Naive thymus-derived CD8-positive, alpha-beta T cell (primary cell): ENCODE data around the gene GLRX5. TPM values are rescaled to one million over a fixed set of nuclear protein-coding genes. Genes with fewer than 3 reads are reported as not detected.
A peak's percentile ranks its signal among the peaks of the same experiment; 100 is the strongest.

Experiments used
- ATAC-seq, 2 donors: fragments of 150-1000 bp; cut with Tn5 transposase in 1 of 2; sonication (Bioruptor Pico), chemical (Tn5 transposase) in 1 of 2; 1 replicate in 1 of 2; 2 replicates in 1 of 2; pipeline ENCODE4 v1.10.0; 2021; ENCODE audit warnings: mild to moderate bottlenecking in 2 of 2, moderate library complexity in 2 of 2
- POLR2A ChIA-PET: fragments of 350-600 bp; sonication (Branson Sonifier 250); formaldehyde crosslinking; loops from one replicate; lab custom pipeline; 2021; ENCODE audit warnings: antibody characterized with exemption; lab: Charles Lee
- DNase-seq, 10 donors: peaks; one replicate each; pipeline versions ENCODE4 v3.0.0 to v3.0.0-alpha.2; 2020 to 2022
- H3K27ac Mint-ChIP-seq, 10 donors: one replicate each; pipeline ENCODE4 v1.8.0; 2020 to 2022; ENCODE audit warnings: mild to moderate bottlenecking in 10 of 10, mixed read lengths in 10 of 10, moderate library complexity in 4 of 10, inconsistent platforms in 1 of 10
- H3K27me3 Mint-ChIP-seq, 5 donors: one replicate each; pipeline ENCODE4 v1.8.0; 2021 to 2022; ENCODE audit warnings: mixed read lengths in 5 of 5
- H3K36me3 Mint-ChIP-seq, 3 donors: one replicate each; pipeline ENCODE4 v1.8.0; 2020 to 2022; ENCODE audit warnings: mixed read lengths in 3 of 3, mild to moderate bottlenecking in 2 of 3, inconsistent platforms in 1 of 3
- H3K4me1 Mint-ChIP-seq, 4 donors: one replicate each; pipeline ENCODE4 v1.8.0; 2021 to 2022; ENCODE audit warnings: mixed read lengths in 4 of 4
- H3K4me3 Mint-ChIP-seq, 10 donors: one replicate each; pipeline ENCODE4 v1.8.0; 2020 to 2022; ENCODE audit warnings: mild to moderate bottlenecking in 10 of 10, mixed read lengths in 10 of 10, moderate library complexity in 6 of 10, inconsistent platforms in 1 of 10
- H3K9me3 Mint-ChIP-seq, 9 donors: one replicate each; pipeline ENCODE4 v1.8.0; 2020 to 2022; ENCODE audit warnings: mixed read lengths in 9 of 9, mild to moderate bottlenecking in 3 of 9, inconsistent platforms in 1 of 9, moderate library complexity in 1 of 9
- polyA plus RNA-seq, 3 donors: library from polyadenylated mRNA; unstranded; fragments of 300-500 nt; fragmentation: Illumina TruSeq; gene quantifications; one replicate each; pipeline ENCODE4 v1.2.3, GENCODE V29; 2021
- total RNA-seq, 8 experiments: library from RNA in 2 of 8; stranded (reverse) in 2 of 8; gene quantifications; one replicate each; pipeline ENCODE4 v1.2.3 and lab custom pipeline; 2021 to 2026

The GLRX5 gene
- total RNA-seq (10 to 100 TPM; 17.9 to 22.5 TPM), polyA plus RNA-seq (10 to 100 TPM; 61.6 to 87.6 (median 67.6) TPM), total RNA-seq (lab: John Stamatoyannopoulos, UW) (16.2 to 47.3 (median 24.6) reads per million in 6 experiments)

DNA sequence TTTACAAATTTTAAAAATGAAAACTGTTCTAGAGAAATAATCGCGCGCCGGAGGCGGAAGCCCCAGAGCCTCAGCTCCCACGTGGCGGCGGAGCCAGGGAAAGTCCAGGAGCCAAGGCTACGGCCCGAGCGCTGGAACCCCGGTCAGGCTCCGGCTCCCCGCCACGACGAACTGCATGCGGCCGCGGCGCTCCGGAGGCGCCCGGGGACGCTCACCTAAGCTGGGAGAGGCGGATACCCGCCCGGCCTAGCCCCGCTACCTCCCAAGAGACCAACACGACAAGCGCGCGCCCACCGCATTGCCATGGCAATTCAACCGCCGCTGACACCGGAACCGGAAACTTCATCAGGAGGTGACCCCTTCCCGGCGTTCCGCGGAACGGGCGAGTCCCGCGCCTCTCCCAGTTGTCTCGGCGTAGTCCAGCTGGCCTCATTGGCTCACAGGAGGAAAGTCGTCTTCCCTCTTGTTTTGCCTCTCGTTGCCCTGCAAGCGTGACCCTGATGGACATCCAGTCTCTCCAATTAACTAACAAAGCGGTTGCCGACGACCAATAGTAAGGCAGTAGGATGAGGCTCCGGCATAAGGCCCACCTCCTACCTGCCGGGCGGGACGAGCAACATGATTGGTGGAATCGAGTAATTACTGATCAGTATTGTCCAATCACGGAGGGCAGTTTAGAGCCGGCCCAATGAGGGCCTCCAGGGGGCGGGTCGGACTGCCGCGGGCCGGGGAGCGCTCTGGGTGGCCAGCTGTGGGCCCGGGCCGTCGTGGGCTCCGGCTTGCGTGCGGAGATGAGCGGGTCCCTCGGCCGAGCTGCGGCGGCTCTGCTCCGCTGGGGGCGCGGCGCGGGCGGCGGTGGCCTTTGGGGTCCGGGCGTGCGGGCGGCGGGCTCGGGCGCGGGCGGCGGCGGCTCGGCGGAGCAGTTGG lies at the start of gene GLRX5:
GLRX5 (plus strand) TSS at position 752 of the 927 bp plus-strand sequence; CDS start at position 792, 40 bp downstream.
- ATAC-seq: peak; percentile 86 to 87
- peak within 1 kb of the TSS; percentile 93 to 98 (median 96) for H3K27ac Mint-ChIP-seq
- peaks cover 0 to 19% (median 0%) of the 10 kb centered on the region in 3 donors for H3K36me3 Mint-ChIP-seq
- H3K4me1 Mint-ChIP-seq: peaks cover 33 to 78% (median 69%) of the 10 kb centered on the region in 4 donors
- DNase-seq: peak; percentile 92 to 100 (median 98)
- peak within 1 kb of the TSS; percentile 85 to 98 (median 96) for H3K4me3 Mint-ChIP-seq
- no peaks in the 10 kb centered on the region for H3K9me3 Mint-ChIP-seq
- H3K27me3 Mint-ChIP-seq: no peaks in the 10 kb centered on the region
- POLR2A ChIA-PET: interaction anchor here (1.0 to 3.0 kb wide), 12 partner anchors 9 to 377 kb away, joined by 3 to 45 read pairs (median 6); partner anchors contain the start of genes DICER1 and SYNE3

DNA sequence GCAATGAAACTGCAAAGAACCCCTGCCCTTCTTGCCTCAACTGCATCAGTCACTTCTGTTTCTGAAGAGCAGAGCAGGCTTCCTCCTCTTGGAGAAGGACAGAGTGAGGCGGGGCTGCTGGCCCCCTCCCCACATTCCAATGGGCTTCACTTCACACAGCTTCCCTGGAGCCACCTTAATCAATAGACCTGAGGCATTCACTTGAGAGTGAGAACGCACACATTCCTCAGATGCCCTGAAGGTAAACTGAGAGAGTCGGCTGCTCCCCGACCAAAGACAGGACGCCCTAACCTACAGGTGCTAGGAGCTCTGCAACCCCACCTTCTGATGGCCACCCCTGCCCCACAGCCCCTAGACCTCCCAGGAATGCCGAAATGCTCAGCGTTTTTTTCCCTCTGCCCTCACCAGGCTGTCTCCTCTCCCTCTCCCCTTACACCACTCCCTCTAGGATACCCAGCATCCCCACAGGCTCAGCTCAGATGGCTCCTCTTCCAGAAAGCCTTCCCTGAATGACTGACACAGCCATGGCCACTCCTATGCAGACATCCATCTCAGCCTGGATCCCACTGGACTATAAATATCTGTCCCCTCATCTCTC lies 49.5 kb upstream of the GLRX5 start:
- no peak for DNase-seq
- H3K9me3 Mint-ChIP-seq: no peaks in the 10 kb centered on the region
- H3K36me3 Mint-ChIP-seq: peaks cover 0 to 9% (median 2%) of the 10 kb centered on the region in 3 donors
- H3K4me3 Mint-ChIP-seq: no peak overlapping the region
- H3K27me3 Mint-ChIP-seq: no peaks in the 10 kb centered on the region
- H3K4me1 Mint-ChIP-seq: peaks cover 26 to 78% (median 70%) of the 10 kb centered on the region in 4 donors
- H3K27ac Mint-ChIP-seq: peak overlapping the region in 9 of 10 donors; percentile 1 to 93 (median 67)
- POLR2A ChIA-PET: no interaction called here
- no peak for ATAC-seq

DNA sequence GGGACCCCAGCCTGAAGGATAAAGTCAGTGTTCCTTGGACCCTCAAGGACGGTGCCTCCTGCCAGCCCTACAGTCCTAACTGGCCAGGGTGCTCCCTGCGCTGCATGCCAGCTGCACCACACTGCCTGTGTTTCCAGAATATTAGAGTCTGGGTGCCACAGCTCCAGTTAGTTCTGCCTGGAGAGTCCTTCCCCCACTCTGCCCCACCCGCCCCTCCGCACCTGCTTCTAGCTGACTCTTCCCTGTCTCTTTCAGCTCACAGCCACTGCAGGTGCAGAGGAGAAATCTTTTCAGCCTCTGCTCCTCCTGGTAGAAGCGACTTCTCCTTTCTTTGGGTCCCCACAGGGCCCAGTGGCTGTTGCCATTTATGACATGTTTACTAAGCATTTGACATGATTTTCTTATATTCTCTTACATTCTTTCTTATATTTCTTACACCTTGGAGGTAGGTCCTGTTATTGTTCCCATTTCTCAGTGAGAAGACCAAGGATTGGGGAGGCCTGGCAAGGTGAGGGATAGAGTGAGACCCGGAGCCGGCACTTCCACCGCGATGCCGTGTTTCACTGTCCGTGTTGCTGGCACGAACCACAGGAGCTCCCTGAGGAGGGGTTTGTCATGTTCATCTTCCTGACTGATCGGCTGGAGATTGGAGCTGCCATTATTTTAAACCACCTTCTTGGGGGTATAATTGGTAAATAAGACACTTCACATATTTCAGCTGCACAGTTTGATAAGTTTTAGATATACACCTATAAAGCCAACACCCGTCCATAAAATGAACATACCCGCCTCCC lies 47.8 kb upstream of the GLRX5 start:
- peaks cover 0 to 7% (median 1%) of the 10 kb centered on the region in 3 donors for H3K36me3 Mint-ChIP-seq
- ATAC-seq: no peak
- no peak overlapping the region for H3K4me3 Mint-ChIP-seq
- DNase-seq: no peak
- H3K27ac Mint-ChIP-seq: peak overlapping the region in 7 of 10 donors; percentile 29 to 93 (median 49)
- POLR2A ChIA-PET: interaction anchor here (1.4 kb wide), 1 partner anchor 37 kb away, joined by 4 read pairs; no protein-coding TSS in a partner anchor
- H3K9me3 Mint-ChIP-seq: no peaks in the 10 kb centered on the region
- no peaks in the 10 kb centered on the region for H3K27me3 Mint-ChIP-seq
- peaks cover 30 to 81% (median 71%) of the 10 kb centered on the region in 4 donors for H3K4me1 Mint-ChIP-seq

DNA sequence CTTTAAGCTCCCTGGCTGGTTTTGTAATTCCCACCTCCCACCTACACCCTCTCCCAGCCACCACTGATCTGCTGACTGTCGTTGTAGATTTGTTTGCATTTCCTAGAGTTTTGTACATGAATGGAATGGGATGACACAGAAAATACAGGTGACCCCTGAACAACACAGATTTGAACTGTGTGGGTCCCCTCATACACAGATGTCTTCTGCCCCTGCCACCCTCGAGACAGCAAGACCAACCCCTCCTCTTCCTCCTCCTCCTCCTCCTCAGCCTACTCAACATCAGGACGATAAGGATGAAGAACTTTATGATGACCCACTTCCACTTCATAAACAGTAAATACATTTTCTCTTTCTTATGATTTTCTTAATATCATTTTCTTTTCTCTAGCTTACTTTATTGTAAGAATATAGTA lies 47.2 kb upstream of the GLRX5 start:
- Mint-ChIP-seq H3K36me3 (peaks cover 0 to 7% (median 3%) of the 10 kb centered on the region in 3 donors), H3K4me1 (peaks cover 30 to 82% (median 69%) of the 10 kb centered on the region in 4 donors), H3K9me3 (no peaks in the 10 kb centered on the region), H3K27me3 (no peaks in the 10 kb centered on the region), H3K4me3 (no peak overlapping the region), H3K27ac (peak overlapping the region in 8 of 10 donors; percentile 10 to 93 (median 38))
- ATAC-seq (no peak), DNase-seq (no peak)
- POLR2A ChIA-PET: interaction anchor here (1.4 kb wide), 1 partner anchor 37 kb away, joined by 4 read pairs; no protein-coding TSS in a partner anchor

DNA sequence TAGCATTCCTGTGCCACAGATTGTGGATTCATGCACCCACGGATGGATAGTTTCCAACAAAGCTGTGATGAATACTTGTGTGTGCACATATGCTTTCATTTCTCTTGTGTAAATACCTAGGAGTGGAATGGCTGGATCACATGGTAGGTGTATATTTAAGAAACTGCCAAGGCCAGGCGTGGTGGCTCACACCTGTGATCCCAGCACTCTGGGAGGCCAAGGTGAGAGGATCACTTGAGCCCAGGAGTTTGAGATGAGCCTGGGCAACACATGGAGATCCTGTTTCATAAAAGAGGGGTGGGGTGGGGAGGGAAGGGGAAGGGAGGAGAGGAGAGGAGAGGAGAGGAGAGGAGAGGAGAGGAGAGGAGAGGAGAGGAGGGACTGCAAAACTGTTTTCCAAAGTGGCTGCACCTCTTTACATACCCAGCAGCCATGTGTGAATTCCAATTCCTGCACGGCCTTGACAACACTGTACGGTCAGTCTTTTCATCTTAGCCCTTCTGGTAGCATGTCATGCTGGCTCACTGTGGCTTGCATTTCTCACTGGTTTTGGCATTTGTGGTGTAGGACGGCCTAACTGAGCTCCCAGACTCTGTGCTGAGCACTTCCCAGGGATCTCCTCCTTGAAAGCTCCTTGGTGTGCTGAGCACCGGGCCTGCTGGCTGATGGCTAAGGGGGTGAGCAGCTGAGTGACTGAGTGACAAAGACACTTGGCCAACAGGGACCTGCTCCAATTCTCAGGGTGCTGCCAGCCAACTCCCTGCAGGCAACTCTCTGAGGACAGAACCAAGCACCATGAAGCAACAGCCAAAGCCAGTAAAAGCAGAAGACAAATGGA lies 46.3 kb upstream of the GLRX5 start:
- Mint-ChIP-seq H3K27ac (peak overlapping the region in 6 of 10 donors; percentile 11 to 93 (median 42)), H3K9me3 (no peaks in the 10 kb centered on the region)

DNA sequence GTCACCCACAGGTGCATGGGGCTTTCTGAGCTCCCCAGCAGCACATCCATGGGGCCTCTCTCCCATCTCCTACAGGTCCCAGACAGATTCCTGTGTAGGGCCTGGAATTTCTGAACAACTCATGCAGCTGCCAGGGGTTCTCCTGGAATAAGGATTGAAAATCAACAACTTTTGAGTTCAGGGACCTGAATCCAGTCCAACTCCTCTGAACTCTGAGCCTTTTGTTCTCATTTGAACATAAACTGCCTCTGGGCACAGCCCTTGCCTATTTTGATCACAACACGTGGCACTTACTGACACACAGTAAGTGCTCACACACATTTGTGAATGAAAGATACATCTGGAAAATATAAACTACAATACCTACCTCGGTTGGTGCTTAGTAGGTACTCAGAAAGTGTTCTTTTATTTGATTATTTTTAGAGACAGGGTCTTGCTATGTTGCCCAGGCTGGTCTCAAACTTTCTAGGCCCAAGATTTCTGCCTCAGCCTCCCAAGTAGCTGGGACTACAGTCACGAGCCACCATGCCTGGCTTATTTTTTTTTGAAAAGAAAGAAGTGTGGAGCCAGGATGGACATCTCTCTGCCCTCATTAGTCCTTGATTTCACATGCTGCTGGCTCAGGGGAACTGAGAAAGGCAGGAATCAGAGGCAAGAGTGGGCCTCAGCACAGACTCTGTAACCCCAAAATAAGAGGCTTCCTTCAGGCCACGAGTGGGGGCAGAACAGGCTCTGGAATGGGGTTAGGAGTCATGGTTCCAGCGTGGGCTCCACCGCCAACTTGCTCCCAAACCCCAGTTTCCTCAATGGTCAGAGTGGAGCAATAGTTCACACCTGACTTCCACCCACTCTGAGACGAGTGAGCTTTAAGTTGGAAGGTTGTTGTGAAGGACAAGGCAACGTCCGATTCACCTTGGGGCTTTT lies 45.4 kb upstream of the GLRX5 start:
- H3K27me3 Mint-ChIP-seq: no peaks in the 10 kb centered on the region
- no peaks in the 10 kb centered on the region for H3K9me3 Mint-ChIP-seq
- POLR2A ChIA-PET: interaction anchor here (1.2 kb wide), 1 partner anchor 18 kb away, joined by 3 read pairs; no protein-coding TSS in a partner anchor
- H3K27ac Mint-ChIP-seq: peak overlapping the region in 3 of 10 donors; percentile 12 to 27 (median 14)
- peaks cover 0 to 9% (median 5%) of the 10 kb centered on the region in 3 donors for H3K36me3 Mint-ChIP-seq
- H3K4me3 Mint-ChIP-seq: no peak overlapping the region
- ATAC-seq: no peak
- no peak for DNase-seq
- peaks cover 22 to 74% (median 63%) of the 10 kb centered on the region in 4 donors for H3K4me1 Mint-ChIP-seq

More for the DNA sequence above, 46.3 kb upstream of the GLRX5 start:
- Mint-ChIP-seq H3K36me3 (peaks cover 0 to 7% (median 5%) of the 10 kb centered on the region in 3 donors), H3K27me3 (no peaks in the 10 kb centered on the region), H3K4me3 (no peak overlapping the region), H3K4me1 (peaks cover 27 to 78% (median 65%) of the 10 kb centered on the region in 4 donors)
- ATAC-seq (no peak), DNase-seq (no peak)
- POLR2A ChIA-PET: interaction anchor here (1.4 kb wide), 1 partner anchor 36 kb away, joined by 4 read pairs; no protein-coding TSS in a partner anchor

DNA sequence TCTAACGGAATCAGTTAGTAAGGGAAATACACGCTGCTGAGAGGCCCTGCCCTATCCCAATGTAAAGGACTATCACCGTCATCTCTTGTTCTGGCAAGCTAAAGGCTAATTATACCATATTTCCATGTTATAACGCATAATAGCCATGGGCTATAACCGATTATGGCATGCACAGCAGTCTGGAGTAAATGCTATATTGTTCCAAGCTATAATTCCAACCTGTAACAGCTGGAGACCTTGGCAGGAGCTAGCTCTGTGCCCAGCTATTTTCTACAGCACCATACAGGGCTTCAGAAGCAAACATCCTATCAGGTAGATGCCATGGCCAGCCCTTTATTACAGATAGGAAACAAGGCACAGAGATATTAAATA lies 44.7 kb upstream of the GLRX5 start:
- Mint-ChIP-seq H3K27ac (peak overlapping the region in 4 of 10 donors; percentile 12 to 52 (median 26)), H3K36me3 (peaks cover 0 to 9% (median 5%) of the 10 kb centered on the region in 3 donors), H3K4me3 (no peak overlapping the region), H3K27me3 (no peaks in the 10 kb centered on the region), H3K4me1 (peaks cover 20 to 75% (median 63%) of the 10 kb centered on the region in 4 donors), H3K9me3 (no peaks in the 10 kb centered on the region)
- ATAC-seq (no peak), DNase-seq (no peak)
- POLR2A ChIA-PET: interaction anchor here (1.2 kb wide), 1 partner anchor 18 kb away, joined by 3 read pairs; no protein-coding TSS in a partner anchor

DNA sequence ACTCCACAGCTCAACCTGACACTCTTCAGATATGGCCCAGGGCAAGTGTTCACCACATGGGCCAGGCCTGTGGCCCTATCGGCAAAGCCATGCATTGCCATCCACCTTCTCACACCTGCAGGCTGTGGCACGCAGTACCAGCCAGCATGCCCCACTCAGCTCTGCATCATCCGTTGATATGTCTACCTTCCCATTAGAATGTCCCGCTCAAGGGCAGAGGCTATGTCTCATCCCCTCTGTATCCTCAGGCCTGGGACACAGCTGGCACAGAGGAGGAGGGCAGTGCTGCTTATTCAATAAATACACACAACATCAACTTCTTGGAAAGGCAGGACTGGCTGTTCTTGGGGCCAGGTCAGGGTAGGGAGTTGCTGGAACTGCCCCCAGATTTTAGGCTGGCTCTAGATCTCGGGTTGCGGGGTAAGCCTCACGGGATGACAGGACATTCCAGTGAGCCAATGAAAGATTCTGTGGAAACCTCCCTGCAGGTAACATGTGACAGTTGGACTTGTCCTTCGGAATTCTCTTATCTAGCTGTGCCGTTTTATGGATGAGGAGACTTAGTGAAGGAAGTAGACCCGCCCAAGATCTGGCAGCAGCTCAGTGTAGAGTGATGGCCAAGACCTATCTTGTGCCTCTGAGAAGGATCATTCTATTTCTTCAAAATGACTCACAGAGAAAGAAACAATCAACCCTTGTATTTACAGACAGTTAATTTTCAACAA lies 44.0 kb upstream of the GLRX5 start:
- H3K27ac Mint-ChIP-seq: peak overlapping the region in 4 of 10 donors; percentile 35 to 72 (median 64)
- peaks cover 19 to 75% (median 63%) of the 10 kb centered on the region in 4 donors for H3K4me1 Mint-ChIP-seq
- H3K4me3 Mint-ChIP-seq: no peak overlapping the region
- peaks cover 0 to 9% (median 5%) of the 10 kb centered on the region in 3 donors for H3K36me3 Mint-ChIP-seq
- ATAC-seq (no peak), DNase-seq (no peak)
- H3K27me3 Mint-ChIP-seq: no peaks in the 10 kb centered on the region
- no peaks in the 10 kb centered on the region for H3K9me3 Mint-ChIP-seq
- POLR2A ChIA-PET: interaction anchor here (1.2 kb wide), 1 partner anchor 17 kb away, joined by 3 read pairs; no protein-coding TSS in a partner anchor

DNA sequence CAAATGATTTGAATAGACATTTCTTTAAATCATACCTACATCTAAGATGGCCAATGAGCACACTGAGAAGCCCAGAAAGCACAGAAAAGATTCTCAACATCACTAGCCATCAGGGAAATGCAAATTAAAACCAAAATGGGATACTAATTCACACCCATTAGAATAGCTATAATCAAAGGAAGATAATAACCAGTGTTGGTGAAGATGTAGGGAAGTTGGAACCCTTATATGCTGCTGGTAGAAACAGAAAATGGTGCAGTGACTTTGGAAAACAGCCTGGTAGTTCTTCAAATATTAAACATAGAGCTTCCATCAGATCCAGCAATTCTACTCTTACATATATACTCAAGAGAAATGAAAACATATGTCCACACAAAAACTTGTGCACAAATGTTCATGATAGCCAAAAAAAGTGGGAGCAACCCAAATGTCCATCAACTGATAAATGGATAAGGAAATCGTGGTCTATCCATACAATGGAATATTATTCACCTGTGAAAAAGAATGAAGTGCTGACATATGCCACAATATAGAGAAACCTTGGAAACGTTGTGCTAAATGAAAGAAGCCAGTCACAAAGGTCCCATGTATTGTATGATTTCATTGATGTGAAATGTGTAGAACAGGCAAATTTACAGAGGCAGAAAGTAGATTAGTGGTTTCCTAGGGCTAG lies 42.8 kb upstream of the GLRX5 start:
- Mint-ChIP-seq H3K36me3 (peaks cover 0 to 8% (median 5%) of the 10 kb centered on the region in 3 donors), H3K4me3 (no peak overlapping the region), H3K27ac (peak overlapping the region in 1 of 10 donors; percentile 72), H3K27me3 (no peaks in the 10 kb centered on the region), H3K4me1 (peaks cover 25 to 76% (median 65%) of the 10 kb centered on the region in 4 donors), H3K9me3 (no peaks in the 10 kb centered on the region)
- ATAC-seq (no peak), DNase-seq (no peak)
- POLR2A ChIA-PET: no interaction called here
